Kidney (tissue), 14 donors: ENCODE data around the gene SPEN. TPM values are rescaled to one million over a fixed set of nuclear protein-coding genes. Genes with fewer than 3 reads are reported as not detected.

Experiments
- DNase-seq, 5 donors: peaks; one replicate each; pipeline ENCODE4 v3.0.0-alpha.2; 2013 to 2020
- FAIRE-seq: peaks from 2 replicates; lab custom pipeline; 2012; peaks lifted over from hg19 to GRCh38; lab: Jason Lieb, UNC
- H3K27ac ChIP-seq, 2 donors: one replicate each; pipeline ENCODE4 v1.7.0; 2013; ENCODE audit warnings: low read depth in 2 of 2, low read length in 2 of 2, inconsistent platforms in 1 of 2
- H3K27me3 ChIP-seq: one replicate; pipeline ENCODE4 v1.7.1; 2013; ENCODE audit warnings: low read length, inconsistent platforms; ENCODE audit not compliant: control insufficient read depth, insufficient read depth
- H3K36me3 ChIP-seq, 3 donors: one replicate each; pipeline versions ENCODE4 v1.7.0 to v1.7.1; 2013; ENCODE audit warnings: low read length in 3 of 3, control low read depth in 1 of 3, inconsistent platforms in 1 of 3; ENCODE audit not compliant: insufficient read depth in 3 of 3, control insufficient read depth in 2 of 3
- H3K4me1 ChIP-seq, 3 donors: one replicate each; pipeline versions ENCODE4 v1.7.0 to v1.7.1; 2013; ENCODE audit warnings: low read length in 3 of 3, inconsistent platforms in 1 of 3, low read depth in 1 of 3; ENCODE audit not compliant: control insufficient read depth in 2 of 3, insufficient read depth in 2 of 3
- H3K4me3 ChIP-seq, 3 donors: one replicate each; pipeline versions ENCODE4 v1.7.0 to v1.8.1; 2013; ENCODE audit warnings: low read length in 3 of 3, control low read depth in 1 of 3, inconsistent platforms in 1 of 3
- H3K9ac ChIP-seq, 3 donors: one replicate each; pipeline versions ENCODE4 v1.7.0 to v1.7.1; 2013; ENCODE audit warnings: low read length in 3 of 3, control low read depth in 1 of 3, inconsistent platforms in 1 of 3
- H3K9me3 ChIP-seq, 3 donors: one replicate each; pipeline versions ENCODE4 v1.7.0 to v1.7.1; 2013; ENCODE audit warnings: low read length in 3 of 3, control low read depth in 1 of 3, inconsistent platforms in 1 of 3; ENCODE audit not compliant: control insufficient read depth in 2 of 3, insufficient read depth in 1 of 3
- intact Hi-C: fragments of 100-400 bp; cut with DNase I; formaldehyde crosslinking; loops from one replicate; pipeline ENCODE4 v1.11.1; 2022
- polyA plus RNA-seq: library from polyadenylated mRNA; stranded (reverse); fragments of 350-450 nt; fragmentation: Illumina TruSeq; extraction: RNeasy Lipid Tissue Mini Kit (QIAGEN cat#74804); gene quantifications from one replicate; pipeline ENCODE4 v1.2.3, GENCODE V29; 2014; ENCODE audit warnings: low read depth, low replicate concordance; ENCODE audit not compliant: insufficient read depth
- total RNA-seq: library from RNA; stranded (reverse); fragmentation: NEBNext Ultra II Directional; extraction: Animal tissue kit (Norgen Biotek cat#: 25700); gene quantifications from one replicate; pipeline ENCODE4 v1.2.1, GENCODE V29; 2021
- TF ChIP-seq, protein P1 (sequence below): IDR thresholded peaks from 3 replicates; pipeline ENCODE4 v1.5.1; 2012; ENCODE audit warnings: mild to moderate bottlenecking, moderate library complexity, borderline replicate concordance; ENCODE audit not compliant: insufficient read depth; ENCODE audit errors: extremely low read depth
- donor health status: control.
- donor health status: control.
- donor health status: control.
- donor health status: control.
- donor health status: control.
- donor health status: DM: yes; HTN: yes; CAD: no.
- donor health status: Normal renal cell carcinoma (clear cell type).

Gene SPEN
- total and polyA plus RNA-seq, 2 donors from 2014 or later = 9.4 to 70.7 TPM

- TF ChIP-seq, protein P1, sequence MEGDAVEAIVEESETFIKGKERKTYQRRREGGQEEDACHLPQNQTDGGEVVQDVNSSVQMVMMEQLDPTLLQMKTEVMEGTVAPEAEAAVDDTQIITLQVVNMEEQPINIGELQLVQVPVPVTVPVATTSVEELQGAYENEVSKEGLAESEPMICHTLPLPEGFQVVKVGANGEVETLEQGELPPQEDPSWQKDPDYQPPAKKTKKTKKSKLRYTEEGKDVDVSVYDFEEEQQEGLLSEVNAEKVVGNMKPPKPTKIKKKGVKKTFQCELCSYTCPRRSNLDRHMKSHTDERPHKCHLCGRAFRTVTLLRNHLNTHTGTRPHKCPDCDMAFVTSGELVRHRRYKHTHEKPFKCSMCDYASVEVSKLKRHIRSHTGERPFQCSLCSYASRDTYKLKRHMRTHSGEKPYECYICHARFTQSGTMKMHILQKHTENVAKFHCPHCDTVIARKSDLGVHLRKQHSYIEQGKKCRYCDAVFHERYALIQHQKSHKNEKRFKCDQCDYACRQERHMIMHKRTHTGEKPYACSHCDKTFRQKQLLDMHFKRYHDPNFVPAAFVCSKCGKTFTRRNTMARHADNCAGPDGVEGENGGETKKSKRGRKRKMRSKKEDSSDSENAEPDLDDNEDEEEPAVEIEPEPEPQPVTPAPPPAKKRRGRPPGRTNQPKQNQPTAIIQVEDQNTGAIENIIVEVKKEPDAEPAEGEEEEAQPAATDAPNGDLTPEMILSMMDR = no peak
- DNase-seq (no peak), FAIRE-seq (no peak)
- Histone ChIP-seq H3K9ac (no peak overlapping the region), H3K9me3 (no peaks in the 10 kb centered on the region), H3K36me3 (no peaks in the 10 kb centered on the region), H3K4me3 (no peak overlapping the region), H3K27ac (no peak overlapping the region), H3K27me3 (no peaks in the 10 kb centered on the region), H3K4me1 (peaks cover 9 to 11% (median 10%) of the 10 kb centered on the region in 3 donors)
- intact Hi-C loops = no loop called here
Observed at GRCh38 chr1:15883326-15883725, 35.8 kb downstream of the SPEN start.

DNA sequence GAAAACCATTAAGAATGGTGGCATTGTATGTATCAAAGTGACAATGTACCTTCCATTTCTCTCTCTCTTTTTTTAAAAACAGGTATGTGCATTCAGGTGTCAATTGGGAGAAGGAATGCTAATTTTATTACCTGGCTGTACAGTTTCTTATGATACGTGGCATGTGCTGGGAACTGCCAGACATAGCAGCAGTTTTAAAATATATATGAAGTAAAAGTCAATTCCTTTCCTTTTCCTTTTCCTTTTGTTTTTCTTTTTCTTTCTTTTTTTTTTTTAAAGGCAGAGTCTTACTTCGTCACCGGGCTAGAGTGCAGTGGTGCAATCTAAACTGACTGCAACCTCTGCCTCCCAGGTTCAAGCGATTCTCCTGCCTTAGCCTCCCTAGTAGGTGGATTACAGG is 37.0 kb downstream of the SPEN start:
- H3K27ac ChIP-seq = no peak overlapping the region
- intact Hi-C loops = no loop called here

DNA sequence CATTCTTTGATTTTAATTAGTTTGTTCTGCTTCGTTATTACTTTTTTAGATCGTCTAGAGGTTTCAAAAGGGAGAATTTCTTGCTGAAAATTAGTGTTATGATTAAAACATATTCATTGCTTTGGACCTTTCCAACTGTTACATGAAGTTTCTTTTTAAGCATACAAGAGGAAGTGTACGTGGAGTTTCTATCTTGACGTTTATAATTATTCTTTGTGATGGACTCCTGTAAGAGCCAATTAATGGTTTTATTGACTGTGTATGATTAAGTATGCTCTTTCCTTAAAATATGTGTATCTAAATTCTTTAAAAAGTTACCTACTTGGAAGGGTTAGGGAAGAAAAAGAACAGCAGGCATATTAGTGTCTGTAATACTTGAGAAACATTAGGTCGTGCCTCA is 37.8 kb downstream of the SPEN start:
- intact Hi-C loops = no loop called here
- Histone ChIP-seq H3K9ac (no peak overlapping the region), H3K36me3 (no peaks in the 10 kb centered on the region), H3K9me3 (no peaks in the 10 kb centered on the region), H3K4me1 (peaks cover 9 to 11% (median 10%) of the 10 kb centered on the region in 3 donors), H3K4me3 (peak overlapping the region in 2 of 3 donors; percentile 56 to 62), H3K27ac (peak overlapping the region; percentile 76 to 83), H3K27me3 (no peaks in the 10 kb centered on the region)
- TF ChIP-seq, protein P1 = no peak
- DNase-seq (peak in 1 of 5 donors; percentile 17), FAIRE-seq (no peak)

More for the DNA sequence above, 37.0 kb downstream of the SPEN start:
- TF ChIP-seq, protein P1 = no peak
- FAIRE-seq (no peak), DNase-seq (no peak)
- Histone ChIP-seq H3K9ac (peak overlapping the region in 1 of 3 donors; percentile 18), H3K4me3 (no peak overlapping the region), H3K4me1 (peaks cover 9 to 11% (median 10%) of the 10 kb centered on the region in 3 donors), H3K27me3 (no peaks in the 10 kb centered on the region), H3K36me3 (no peaks in the 10 kb centered on the region), H3K9me3 (no peaks in the 10 kb centered on the region)
